Kidney (tissue), 14 donors: ENCODE results near the gene STMP1. TPM values are rescaled to one million over a fixed set of nuclear protein-coding genes. Genes with fewer than 3 reads are reported as not detected.
"Not testable (repeated sequence)": the region's sequence is repeated elsewhere in the genome, so short reads cannot be mapped to it uniquely, and the experiment has no call there.

Experiments
- DNase-seq, 5 donors: peaks; one replicate each; pipeline ENCODE4 v3.0.0-alpha.2; 2013 to 2020
- FAIRE-seq: peaks from 2 replicates; lab custom pipeline; 2012; peaks lifted over from hg19 to GRCh38; lab: Jason Lieb, UNC
- H3K27ac ChIP-seq, 2 donors: one replicate each; pipeline ENCODE4 v1.7.0; 2013; ENCODE audit warnings: low read depth in 2 of 2, low read length in 2 of 2, inconsistent platforms in 1 of 2
- H3K27me3 ChIP-seq: one replicate; pipeline ENCODE4 v1.7.1; 2013; ENCODE audit warnings: low read length, inconsistent platforms; ENCODE audit not compliant: control insufficient read depth, insufficient read depth
- H3K36me3 ChIP-seq, 3 donors: one replicate each; pipeline versions ENCODE4 v1.7.0 to v1.7.1; 2013; ENCODE audit warnings: low read length in 3 of 3, control low read depth in 1 of 3, inconsistent platforms in 1 of 3; ENCODE audit not compliant: insufficient read depth in 3 of 3, control insufficient read depth in 2 of 3
- H3K4me1 ChIP-seq, 3 donors: one replicate each; pipeline versions ENCODE4 v1.7.0 to v1.7.1; 2013; ENCODE audit warnings: low read length in 3 of 3, inconsistent platforms in 1 of 3, low read depth in 1 of 3; ENCODE audit not compliant: control insufficient read depth in 2 of 3, insufficient read depth in 2 of 3
- H3K4me3 ChIP-seq, 3 donors: one replicate each; pipeline versions ENCODE4 v1.7.0 to v1.8.1; 2013; ENCODE audit warnings: low read length in 3 of 3, control low read depth in 1 of 3, inconsistent platforms in 1 of 3
- H3K9ac ChIP-seq, 3 donors: one replicate each; pipeline versions ENCODE4 v1.7.0 to v1.7.1; 2013; ENCODE audit warnings: low read length in 3 of 3, control low read depth in 1 of 3, inconsistent platforms in 1 of 3
- H3K9me3 ChIP-seq, 3 donors: one replicate each; pipeline versions ENCODE4 v1.7.0 to v1.7.1; 2013; ENCODE audit warnings: low read length in 3 of 3, control low read depth in 1 of 3, inconsistent platforms in 1 of 3; ENCODE audit not compliant: control insufficient read depth in 2 of 3, insufficient read depth in 1 of 3
- intact Hi-C: fragments of 100-400 bp; cut with DNase I; formaldehyde crosslinking; loops from one replicate; pipeline ENCODE4 v1.11.1; 2022
- polyA plus RNA-seq: library from polyadenylated mRNA; stranded (reverse); fragments of 350-450 nt; fragmentation: Illumina TruSeq; extraction: RNeasy Lipid Tissue Mini Kit (QIAGEN cat#74804); gene quantifications from one replicate; pipeline ENCODE4 v1.2.3, GENCODE V29; 2014; ENCODE audit warnings: low read depth, low replicate concordance; ENCODE audit not compliant: insufficient read depth
- total RNA-seq: library from RNA; stranded (reverse); fragmentation: NEBNext Ultra II Directional; extraction: Animal tissue kit (Norgen Biotek cat#: 25700); gene quantifications from one replicate; pipeline ENCODE4 v1.2.1, GENCODE V29; 2021
- TF ChIP-seq, protein P1 (sequence below): IDR thresholded peaks from 3 replicates; pipeline ENCODE4 v1.5.1; 2012; ENCODE audit warnings: mild to moderate bottlenecking, moderate library complexity, borderline replicate concordance; ENCODE audit not compliant: insufficient read depth; ENCODE audit errors: extremely low read depth
- donor health status: control.
- donor health status: control.
- donor health status: control.
- donor health status: control.
- donor health status: control.
- donor health status: DM: yes; HTN: yes; CAD: no.
- donor health status: Normal renal cell carcinoma (clear cell type).

STMP1 gene
- total and polyA plus RNA-seq, 2 donors from 2014 or later, result 35.8 to 40.8 TPM

DNA sequence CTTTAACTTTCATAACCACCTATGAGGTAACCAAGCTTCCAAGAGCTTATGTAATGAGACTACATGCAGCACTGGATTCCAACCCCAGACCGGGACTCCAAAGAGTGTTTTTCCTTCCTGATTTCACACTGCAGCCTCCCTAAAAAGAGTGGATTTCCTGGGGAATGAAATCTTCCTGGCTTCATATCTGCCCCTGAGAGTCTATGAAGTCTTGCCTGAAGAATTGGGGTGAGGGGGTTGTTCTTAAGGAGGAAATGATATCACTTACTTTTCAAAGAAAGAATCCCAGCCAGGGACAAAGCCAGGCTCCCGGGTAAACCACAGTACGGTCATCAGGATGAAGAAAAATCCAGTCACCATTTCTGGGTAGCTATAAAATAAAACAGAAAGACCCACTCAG is 29.7 kb downstream of the STMP1 start:
- FAIRE-seq, result no peak

DNA sequence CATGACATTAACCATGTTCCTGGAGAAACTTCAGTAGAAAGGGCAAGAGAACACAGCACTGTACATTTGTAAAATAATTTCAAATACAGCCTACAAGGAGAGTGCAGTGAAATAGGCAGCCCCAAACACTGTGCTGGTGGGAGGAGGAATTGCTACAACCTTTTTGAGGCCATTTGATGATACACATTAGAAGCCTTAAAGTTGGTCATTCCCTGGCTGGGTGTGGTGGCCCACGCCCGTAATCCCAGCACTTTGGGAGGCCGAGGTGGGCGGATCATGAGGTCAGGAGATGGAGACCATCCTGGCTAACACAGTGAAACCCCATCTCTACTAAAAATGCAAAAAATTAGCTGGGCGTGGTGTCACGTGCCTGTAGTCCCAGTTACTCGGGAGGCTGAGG is 30.3 kb downstream of the STMP1 start:
- DNase-seq, H3K27ac ChIP-seq, H3K9me3 ChIP-seq, H3K27me3 ChIP-seq, H3K4me1 ChIP-seq, H3K4me3 ChIP-seq, H3K9ac ChIP-seq, intact Hi-C loops, H3K36me3 ChIP-seq, FAIRE-seq: not testable (repeated sequence)

More for the DNA sequence above, 29.7 kb downstream of the STMP1 start:
- no peak for DNase-seq
- no peak overlapping the region for H3K27ac ChIP-seq
- no peaks in the 10 kb centered on the region for H3K4me1 ChIP-seq
- H3K36me3 ChIP-seq, result peaks cover 0 to 7% (median 0%) of the 10 kb centered on the region in 3 donors
- no peaks in the 10 kb centered on the region for H3K9me3 ChIP-seq
- H3K27me3 ChIP-seq, result no peaks in the 10 kb centered on the region
- no peak overlapping the region for H3K9ac ChIP-seq
- H3K4me3 ChIP-seq, result no peak overlapping the region
- TF ChIP-seq, protein P1, sequence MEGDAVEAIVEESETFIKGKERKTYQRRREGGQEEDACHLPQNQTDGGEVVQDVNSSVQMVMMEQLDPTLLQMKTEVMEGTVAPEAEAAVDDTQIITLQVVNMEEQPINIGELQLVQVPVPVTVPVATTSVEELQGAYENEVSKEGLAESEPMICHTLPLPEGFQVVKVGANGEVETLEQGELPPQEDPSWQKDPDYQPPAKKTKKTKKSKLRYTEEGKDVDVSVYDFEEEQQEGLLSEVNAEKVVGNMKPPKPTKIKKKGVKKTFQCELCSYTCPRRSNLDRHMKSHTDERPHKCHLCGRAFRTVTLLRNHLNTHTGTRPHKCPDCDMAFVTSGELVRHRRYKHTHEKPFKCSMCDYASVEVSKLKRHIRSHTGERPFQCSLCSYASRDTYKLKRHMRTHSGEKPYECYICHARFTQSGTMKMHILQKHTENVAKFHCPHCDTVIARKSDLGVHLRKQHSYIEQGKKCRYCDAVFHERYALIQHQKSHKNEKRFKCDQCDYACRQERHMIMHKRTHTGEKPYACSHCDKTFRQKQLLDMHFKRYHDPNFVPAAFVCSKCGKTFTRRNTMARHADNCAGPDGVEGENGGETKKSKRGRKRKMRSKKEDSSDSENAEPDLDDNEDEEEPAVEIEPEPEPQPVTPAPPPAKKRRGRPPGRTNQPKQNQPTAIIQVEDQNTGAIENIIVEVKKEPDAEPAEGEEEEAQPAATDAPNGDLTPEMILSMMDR, result no peak
- intact Hi-C loops, result no loop called here

GRCh38 chr7:135693558-135693957 is 31.2 kb downstream of the STMP1 start:
- no peak for FAIRE-seq
- H3K36me3 ChIP-seq, result peaks cover 0 to 7% (median 0%) of the 10 kb centered on the region in 3 donors

DNA sequence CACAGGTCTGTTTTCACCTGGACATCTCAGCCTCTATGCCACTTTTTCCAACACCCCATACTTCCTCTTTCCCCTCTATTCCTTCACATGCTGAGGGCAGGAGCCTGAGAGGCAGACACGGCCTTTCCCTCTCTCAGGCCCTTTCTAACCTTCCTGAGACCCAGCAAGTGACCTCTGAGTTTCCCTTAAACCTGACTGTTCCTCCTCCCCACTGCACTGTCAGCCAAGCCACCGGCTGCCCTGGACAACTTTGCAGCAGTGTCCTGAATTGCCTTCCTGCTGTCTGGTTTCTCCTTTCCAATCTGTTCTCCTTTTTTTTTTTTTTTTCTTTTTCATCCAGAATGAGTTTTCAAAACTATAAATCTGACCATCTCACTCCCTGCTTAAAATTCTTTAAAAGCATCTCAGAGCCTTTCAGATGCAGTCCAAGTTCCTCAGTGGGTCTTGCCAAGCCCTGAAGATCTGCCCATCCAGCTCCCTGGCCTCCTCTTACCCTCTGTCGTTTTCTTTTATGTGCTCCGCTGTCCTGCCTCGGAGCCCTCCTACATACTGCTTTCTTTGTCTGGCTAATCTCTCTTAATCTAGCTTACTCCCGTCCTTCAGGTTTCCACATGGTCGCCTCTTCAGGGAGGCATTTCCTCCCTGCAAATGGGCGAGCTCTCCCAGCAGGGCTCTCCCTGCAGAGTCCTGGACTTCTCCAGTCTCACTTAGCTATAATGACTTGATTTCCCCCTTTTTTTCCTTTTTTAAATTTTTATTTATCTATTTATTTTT is 35.1 kb downstream of the STMP1 start:
- no peaks in the 10 kb centered on the region for H3K36me3 ChIP-seq
- FAIRE-seq, result no peak
- DNase-seq, result no peak

More at GRCh38 chr7:135693558-135693957, 31.2 kb downstream of the STMP1 start:
- intact Hi-C loops, result no loop called here
- no peak for DNase-seq
- Histone ChIP-seq H3K27me3 (no peaks in the 10 kb centered on the region), H3K4me3 (no peak overlapping the region), H3K27ac (no peak overlapping the region), H3K9ac (no peak overlapping the region), H3K9me3 (no peaks in the 10 kb centered on the region), H3K4me1 (no peaks in the 10 kb centered on the region)
- TF ChIP-seq, protein P1, result no peak

More for the DNA sequence above, 35.1 kb downstream of the STMP1 start:
- Histone ChIP-seq H3K9me3 (no peaks in the 10 kb centered on the region), H3K4me1 (no peaks in the 10 kb centered on the region), H3K27ac (no peak overlapping the region), H3K9ac (no peak overlapping the region), H3K4me3 (no peak overlapping the region), H3K27me3 (no peaks in the 10 kb centered on the region)
- TF ChIP-seq, protein P1, result no peak
- intact Hi-C loops, result no loop called here
